Stimulated activated CD8-positive, alpha-beta memory T cell treated with anti-CD3 and anti-CD28 coated beads, Interleukin-12 subunit alpha, Interleukin-12 subunit beta, amount 100 ng/mL, for 4 hours (primary cell): ENCODE data around the gene SYPL2.
"Not testable (repeated sequence)": the region's sequence is repeated elsewhere in the genome, so short reads cannot be mapped to it uniquely, and the experiment has no call there.

Experiments
- DNase-seq: peaks from one replicate; pipeline ENCODE4 v3.0.0-alpha.2; 2020; ENCODE audit warnings: low read depth

The SYPL2 gene

GRCh38 chr1:109466452-109467300 is at the start of gene SYPL2:
Gene SYPL2, plus strand, starts transcription at chr1:109466546. Its CDS starts 298 bp downstream, at chr1:109466844.
- no peak for DNase-seq

- no peak for DNase-seq
These were observed 42.8 kb upstream of the SYPL2 start for GRCh38 chr1:109423498-109423897.

- peak; percentile 47 for DNase-seq
These were observed 40.7 kb upstream of the SYPL2 start for GRCh38 chr1:109425391-109426280.

GRCh38 chr1:109426281-109427170 is 39.8 kb upstream of the SYPL2 start, which contains the start of gene PSMA5:
Gene PSMA5, minus strand, starts transcription at chr1:109426448. Its CDS starts 118 bp downstream, at chr1:109426330.
- peak; percentile 90 for DNase-seq

GRCh38 chr1:109427171-109427467 is 39.2 kb upstream of the SYPL2 start:
- DNase-seq: no peak

- no peak for DNase-seq
These were observed 34.0 kb upstream of the SYPL2 start for GRCh38 chr1:109432336-109432735.

- no peak for DNase-seq
These were observed 33.0 kb upstream of the SYPL2 start for GRCh38 chr1:109433322-109433721.

- no peak for DNase-seq
These were observed 31.9 kb upstream of the SYPL2 start for GRCh38 chr1:109434484-109434883.

- DNase-seq: no peak
These were observed 27.5 kb upstream of the SYPL2 start for GRCh38 chr1:109438798-109439297.

GRCh38 chr1:109441069-109441468 is 25.3 kb upstream of the SYPL2 start:
- no peak for DNase-seq

- no peak for DNase-seq
These were observed 22.9 kb upstream of the SYPL2 start for GRCh38 chr1:109443476-109443875.

- no peak for DNase-seq
These were observed 22.0 kb upstream of the SYPL2 start for GRCh38 chr1:109444346-109444745.

GRCh38 chr1:109445949-109446695 is 20.2 kb upstream of the SYPL2 start:
- not testable (repeated sequence) for DNase-seq

- no peak for DNase-seq
These were observed 18.8 kb upstream of the SYPL2 start for GRCh38 chr1:109447524-109447923.

- no peak for DNase-seq
These were observed 11.7 kb upstream of the SYPL2 start for GRCh38 chr1:109454497-109455133.

GRCh38 chr1:109457819-109458218 is 8.5 kb upstream of the SYPL2 start:
- no peak for DNase-seq

GRCh38 chr1:109466125-109466451 is 258 bp upstream of the SYPL2 start:
- DNase-seq: no peak

- DNase-seq: no peak
These were observed 993 bp downstream of the SYPL2 start for GRCh38 chr1:109467301-109467777.

GRCh38 chr1:109468061-109468460 is 1.7 kb downstream of the SYPL2 start:
- no peak for DNase-seq

- no peak for DNase-seq
These were observed 2.6 kb downstream of the SYPL2 start for GRCh38 chr1:109468903-109469302.

- DNase-seq: no peak
These were observed 3.9 kb downstream of the SYPL2 start for GRCh38 chr1:109470245-109470644.
